ES-I3 (cell line): ENCODE data around the gene MACO1.
A peak's percentile ranks its signal among the peaks of the same experiment; 100 is the strongest.
"Not testable (repeated sequence)": the region's sequence is repeated elsewhere in the genome, so short reads cannot be mapped to it uniquely, and the experiment has no call there.

Experiments used
- H3K36me3 ChIP-seq: 2 replicates; pipeline ENCODE4 v1.6.1; 2013; ENCODE audit warnings: mild to moderate bottlenecking, low read length, control low read depth, moderate library complexity; ENCODE audit not compliant: insufficient read depth
- H3K4me1 ChIP-seq: 2 replicates; pipeline ENCODE4 v1.6.1; 2013; ENCODE audit warnings: mild to moderate bottlenecking, control low read depth, low read length; ENCODE audit not compliant: insufficient read depth
- H3K9ac ChIP-seq: 2 replicates; pipeline ENCODE4 v1.6.1; 2013; ENCODE audit warnings: low read depth, mild to moderate bottlenecking, low read length, moderate library complexity
- H3K9me3 ChIP-seq: 2 replicates; pipeline ENCODE4 v1.6.1; 2013; ENCODE audit warnings: mild to moderate bottlenecking, low read length, moderate library complexity; ENCODE audit not compliant: control insufficient read depth, insufficient read depth

The MACO1 gene

DNA sequence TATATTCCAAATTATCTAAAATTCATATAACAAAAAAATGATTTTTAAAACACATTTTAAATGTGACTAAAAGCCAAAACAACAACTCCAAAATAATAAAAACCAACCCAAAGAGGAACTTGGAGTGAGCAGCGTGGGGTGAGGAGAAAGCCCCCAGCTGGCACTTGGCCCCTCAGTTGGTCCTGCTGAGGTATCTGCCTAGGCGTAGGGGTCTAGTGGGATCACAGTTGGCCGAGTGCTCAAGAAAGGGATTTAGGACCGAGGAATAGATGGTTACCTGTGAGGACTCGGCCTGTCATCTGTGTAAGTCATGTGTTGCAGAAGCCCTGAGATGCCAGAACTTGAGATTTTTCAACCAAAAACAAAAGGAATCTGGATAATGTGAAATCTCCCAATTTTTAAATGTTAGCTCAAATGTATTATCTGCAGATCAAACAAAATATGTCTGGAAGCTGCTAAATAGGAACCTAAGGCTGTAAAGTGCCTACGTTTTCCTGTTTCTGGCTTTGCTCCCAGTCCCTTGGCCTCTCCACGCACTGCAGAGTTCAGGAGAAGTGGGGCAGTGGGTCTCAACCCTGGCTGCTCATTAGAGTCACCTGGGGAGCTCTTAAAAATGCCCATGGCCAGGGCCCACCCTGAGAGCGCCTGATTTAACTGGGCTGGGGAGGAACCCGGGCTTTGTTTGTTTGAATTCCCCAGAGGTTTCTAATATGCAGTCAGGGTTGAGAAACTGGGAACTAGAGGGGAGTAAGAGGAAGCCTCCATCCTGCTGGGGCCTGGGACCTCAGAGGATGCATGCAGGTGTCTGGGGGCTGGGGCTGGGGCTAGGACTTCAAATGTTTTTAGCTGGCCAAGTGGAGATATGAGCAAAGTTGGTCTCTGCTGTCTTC lies 74.3 kb downstream of the MACO1 start:
- Histone ChIP-seq H3K4me1 (peaks cover 24% of the 10 kb centered on the region), H3K36me3 (no peaks in the 10 kb centered on the region), H3K9me3 (no peaks in the 10 kb centered on the region), H3K9ac (no peak overlapping the region)

DNA sequence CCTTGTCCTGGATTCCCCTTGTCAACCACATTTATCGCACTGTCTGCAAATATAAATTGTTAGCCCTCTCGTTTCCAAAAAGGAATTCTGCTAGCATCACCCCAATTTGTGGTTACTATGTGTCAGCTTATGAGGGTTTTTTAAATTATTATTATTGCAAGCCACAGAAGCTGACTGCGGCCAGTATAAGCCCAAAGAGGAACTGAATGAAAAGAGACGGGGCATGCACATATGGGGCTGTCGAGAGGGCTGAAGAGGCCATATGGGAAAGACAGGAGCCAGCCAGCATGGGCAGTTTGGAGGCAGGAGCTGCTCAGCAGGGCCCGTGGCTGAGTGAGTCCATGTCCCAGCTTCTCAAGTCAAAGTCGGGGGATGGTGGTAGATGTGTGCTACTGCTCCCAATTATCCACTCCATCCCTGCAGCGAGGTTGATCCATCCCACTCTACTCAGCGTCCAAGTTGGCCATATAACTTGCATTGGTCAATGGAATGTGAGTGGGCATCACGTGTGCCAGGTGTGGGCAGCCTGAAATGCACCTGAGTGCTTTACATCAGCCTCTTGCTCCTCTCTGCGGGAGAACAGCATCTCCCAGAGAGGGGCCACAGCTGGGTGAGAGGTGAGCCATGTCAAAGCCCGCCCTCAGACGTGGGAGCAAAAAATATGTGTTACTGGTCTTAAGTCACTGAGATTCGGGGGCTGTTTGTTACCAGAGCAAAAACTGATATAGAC lies 75.1 kb downstream of the MACO1 start:
- peaks cover 24% of the 10 kb centered on the region for H3K4me1 ChIP-seq
- H3K9me3 ChIP-seq = no peaks in the 10 kb centered on the region
- H3K36me3 ChIP-seq = no peaks in the 10 kb centered on the region
- H3K9ac ChIP-seq = peak overlapping the region; percentile 58; the same call in 1 of the 2 replicates

DNA sequence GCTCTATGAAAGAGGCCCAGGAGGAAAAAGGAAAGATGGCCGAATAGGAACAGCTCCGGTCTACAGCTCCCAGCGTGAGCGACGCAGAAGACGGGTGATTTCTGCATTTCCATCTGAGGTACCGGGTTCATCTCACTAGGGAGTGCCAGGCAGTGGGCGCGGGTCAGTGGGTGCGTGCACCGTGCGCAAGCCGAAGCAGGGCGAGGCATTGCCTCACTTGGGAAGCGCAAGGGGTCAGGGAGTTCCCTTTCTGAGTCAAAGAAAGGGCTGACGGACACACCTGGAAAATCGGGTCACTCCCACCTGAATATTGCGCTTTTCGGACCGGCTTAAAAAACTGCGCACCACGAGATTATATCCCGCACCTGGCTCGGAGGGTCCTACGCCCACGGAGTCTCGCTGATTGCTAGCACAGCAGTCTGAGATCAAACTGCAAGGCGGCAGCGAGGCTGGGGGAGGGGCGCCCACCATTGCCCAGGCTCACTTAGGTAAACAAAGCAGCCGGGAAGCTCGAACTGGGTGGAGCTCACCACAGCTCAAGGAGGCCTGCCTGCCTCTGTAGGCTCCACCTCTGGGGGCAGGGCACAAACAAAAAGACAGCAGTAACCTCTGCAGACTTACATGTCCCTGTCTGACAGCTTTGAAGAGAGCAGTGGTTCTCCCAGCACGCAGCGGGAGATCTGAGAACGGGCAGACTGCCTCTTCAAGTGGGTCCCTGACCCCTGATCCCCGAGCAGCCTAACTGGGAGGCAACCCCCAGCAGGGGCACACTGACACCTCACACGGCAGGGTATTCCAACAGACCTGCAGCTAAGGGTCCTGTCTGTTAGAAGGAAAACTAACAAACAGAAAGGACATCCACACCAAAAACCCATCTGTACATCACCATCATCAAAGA lies 76.1 kb downstream of the MACO1 start:
- not testable (repeated sequence) for H3K36me3 ChIP-seq, H3K9me3 ChIP-seq
- peaks cover 24% of the 10 kb centered on the region for H3K4me1 ChIP-seq
- peak overlapping the region; percentile 58 for H3K9ac ChIP-seq

DNA sequence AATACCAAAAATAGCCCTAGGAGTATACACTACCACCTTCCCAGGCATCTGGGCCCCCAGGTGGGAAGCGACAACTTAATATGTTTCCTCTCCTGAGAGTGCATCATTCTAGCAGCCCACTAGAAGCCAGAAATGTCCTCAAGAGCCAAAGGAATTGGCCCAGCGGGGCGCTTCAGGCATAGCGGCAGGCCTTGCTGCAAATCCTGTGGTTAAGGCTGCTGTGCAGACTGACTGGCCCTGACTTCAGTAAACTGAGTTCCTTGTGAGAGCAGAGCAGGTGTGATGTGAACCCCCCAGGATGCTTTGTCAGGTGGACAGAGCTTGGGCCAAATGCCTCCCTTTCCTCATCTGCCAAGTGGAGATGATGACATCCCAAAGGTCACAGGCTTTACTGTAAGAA lies 83.0 kb downstream of the MACO1 start:
- Histone ChIP-seq H3K9ac (no peak overlapping the region), H3K4me1 (no peaks in the 10 kb centered on the region; the same call in 1 of the 2 replicates), H3K9me3 (no peaks in the 10 kb centered on the region), H3K36me3 (no peaks in the 10 kb centered on the region)

DNA sequence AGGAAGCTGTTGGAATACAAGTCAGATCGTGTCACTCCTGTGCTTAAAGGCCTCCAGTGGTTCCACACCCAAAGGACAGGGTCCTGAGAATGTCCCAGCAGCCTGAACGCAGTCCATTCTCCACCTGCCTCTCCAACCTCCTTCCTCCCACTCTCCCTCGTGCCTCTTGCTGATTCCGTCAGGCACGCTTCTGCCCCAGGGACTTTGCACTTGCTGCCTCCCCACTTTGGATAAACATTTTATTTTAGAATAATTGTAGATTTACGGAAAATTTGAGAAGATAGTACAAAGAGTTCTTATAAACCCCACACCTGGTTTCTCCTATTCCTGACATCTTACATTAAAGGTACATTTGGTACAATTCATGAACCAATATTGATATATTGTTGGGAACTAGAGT lies 84.3 kb downstream of the MACO1 start:
- H3K36me3 ChIP-seq = no peaks in the 10 kb centered on the region
- H3K4me1 ChIP-seq = peaks cover 5% of the 10 kb centered on the region; the same call in 1 of the 2 replicates
- no peaks in the 10 kb centered on the region for H3K9me3 ChIP-seq
- no peak overlapping the region for H3K9ac ChIP-seq

DNA sequence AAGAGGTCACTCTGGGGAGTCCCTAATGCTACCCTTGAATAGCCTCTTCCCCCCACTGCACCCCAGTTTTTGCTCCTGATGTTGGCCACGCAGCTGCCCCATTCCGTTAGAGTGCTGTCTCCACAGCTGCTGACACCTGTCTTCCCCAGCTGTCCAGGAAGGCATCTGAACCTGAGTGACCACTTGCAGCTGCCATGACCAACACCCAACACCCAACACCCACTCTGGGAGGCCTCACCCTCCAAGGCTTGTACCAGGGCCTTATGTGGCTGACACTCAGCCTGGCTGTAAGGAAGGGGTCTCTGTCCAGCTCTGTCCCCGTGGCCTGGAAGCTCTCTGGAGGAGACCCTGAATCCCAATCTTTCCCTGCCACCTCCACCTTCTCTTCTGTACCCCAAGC lies 86.0 kb downstream of the MACO1 start:
- no peaks in the 10 kb centered on the region for H3K9me3 ChIP-seq
- H3K36me3 ChIP-seq = no peaks in the 10 kb centered on the region
- H3K4me1 ChIP-seq = peaks cover 5% of the 10 kb centered on the region; the same call in 1 of the 2 replicates
- no peak overlapping the region for H3K9ac ChIP-seq

DNA sequence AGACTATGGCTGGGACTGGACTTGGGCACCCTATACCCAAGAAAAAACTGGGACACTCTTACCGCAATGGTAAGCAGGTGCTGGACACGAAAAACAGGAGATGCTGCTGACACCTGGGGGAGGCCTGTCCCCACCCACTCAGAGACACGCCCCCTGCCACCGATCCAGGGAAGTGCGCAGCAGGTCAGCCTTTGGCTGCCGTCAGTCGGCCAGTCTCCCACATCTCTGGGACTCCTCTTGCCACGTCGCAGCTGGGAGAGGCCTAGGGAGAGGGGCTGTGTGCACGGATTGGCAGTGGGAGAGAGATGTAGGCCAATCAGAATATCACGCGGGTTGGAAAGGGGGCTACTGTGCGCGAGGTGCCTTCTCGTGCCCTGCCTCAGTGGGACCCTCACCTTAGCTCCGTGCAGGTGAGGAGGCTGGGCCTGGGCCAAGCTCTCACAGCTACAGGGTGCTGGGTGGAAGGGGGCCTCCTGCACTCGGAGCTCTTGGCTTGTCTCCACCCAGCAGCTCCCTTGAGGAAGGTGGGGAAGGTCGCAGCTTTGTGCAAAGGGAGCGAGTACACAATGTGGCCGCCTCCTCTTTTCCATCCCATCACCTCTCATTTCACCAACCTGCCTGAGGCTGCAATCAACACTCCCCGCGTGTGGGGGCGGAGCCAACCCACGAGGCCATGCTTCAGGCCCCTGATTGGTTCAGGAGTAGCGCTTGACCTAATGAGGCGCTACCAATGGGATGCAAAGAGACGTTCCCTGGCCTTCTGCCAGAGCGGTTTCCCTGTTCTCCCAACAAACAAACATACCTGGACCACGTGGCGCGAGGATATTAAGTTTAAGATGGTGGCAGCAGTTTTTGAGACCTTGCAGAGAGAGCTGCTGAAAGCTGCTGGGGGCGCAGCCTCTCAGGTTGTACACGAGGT lies 87.0 kb downstream of the MACO1 start:
- Histone ChIP-seq H3K4me1 (peaks cover 5% of the 10 kb centered on the region; the same call in 1 of the 2 replicates), H3K9ac (no peak overlapping the region; the same call in 1 of the 2 replicates), H3K9me3 (no peaks in the 10 kb centered on the region), H3K36me3 (no peaks in the 10 kb centered on the region)

DNA sequence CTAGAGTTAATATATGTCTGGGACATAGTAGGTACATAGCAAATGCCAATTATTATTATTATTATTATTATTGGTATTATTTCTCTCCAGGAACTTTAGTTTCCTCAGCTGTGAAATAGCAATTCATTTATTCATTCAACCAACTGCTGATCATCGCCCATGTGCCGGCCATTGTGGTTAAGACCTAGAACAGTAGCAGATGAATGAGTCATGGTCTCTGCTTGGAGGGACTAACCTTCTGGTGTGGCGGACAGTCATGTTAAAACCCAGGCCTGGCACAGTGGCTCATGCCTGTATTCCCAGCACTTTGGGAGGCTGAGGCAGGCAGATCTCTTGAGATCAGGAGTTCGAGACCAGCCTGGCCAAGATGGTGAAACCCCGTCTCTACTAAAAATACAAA lies 88.9 kb downstream of the MACO1 start:
- Histone ChIP-seq H3K36me3 (no peaks in the 10 kb centered on the region), H3K4me1 (peaks cover 5% of the 10 kb centered on the region; the same call in 1 of the 2 replicates), H3K9ac (no peak overlapping the region), H3K9me3 (no peaks in the 10 kb centered on the region)

DNA sequence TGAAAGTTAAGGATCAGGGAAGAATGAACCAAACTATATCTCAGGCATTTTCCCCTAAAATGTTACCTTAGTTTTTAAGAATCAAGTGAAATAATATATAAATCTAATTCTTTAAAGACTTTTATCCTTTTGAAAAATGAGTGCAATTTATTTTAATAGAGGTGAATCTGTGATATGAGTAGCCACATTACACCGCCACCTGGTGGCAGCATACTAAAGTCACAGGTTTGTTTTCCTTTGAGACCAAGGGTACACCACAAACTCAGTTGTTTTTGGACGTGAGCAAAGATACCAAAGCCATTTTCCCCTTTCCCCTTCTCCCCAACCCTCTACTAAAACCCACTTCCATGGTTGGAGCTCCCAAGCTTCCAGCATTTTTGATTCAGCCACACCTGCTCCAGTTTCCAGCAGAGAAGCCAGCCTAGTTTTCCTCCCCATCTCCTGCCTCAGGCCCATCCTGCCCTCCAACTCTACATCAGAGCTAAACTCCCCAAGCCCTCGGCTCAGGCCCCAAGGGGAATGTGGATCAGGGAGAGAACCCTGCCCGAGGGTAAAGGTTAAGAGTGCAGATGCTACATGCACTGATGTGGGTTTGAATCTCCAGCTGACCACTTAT lies 89.9 kb downstream of the MACO1 start:
- no peaks in the 10 kb centered on the region; the same call in 1 of the 2 replicates for H3K9me3 ChIP-seq
- H3K9ac ChIP-seq = no peak overlapping the region
- no peaks in the 10 kb centered on the region for H3K36me3 ChIP-seq
- peaks cover 5% of the 10 kb centered on the region; the same call in 1 of the 2 replicates for H3K4me1 ChIP-seq

DNA sequence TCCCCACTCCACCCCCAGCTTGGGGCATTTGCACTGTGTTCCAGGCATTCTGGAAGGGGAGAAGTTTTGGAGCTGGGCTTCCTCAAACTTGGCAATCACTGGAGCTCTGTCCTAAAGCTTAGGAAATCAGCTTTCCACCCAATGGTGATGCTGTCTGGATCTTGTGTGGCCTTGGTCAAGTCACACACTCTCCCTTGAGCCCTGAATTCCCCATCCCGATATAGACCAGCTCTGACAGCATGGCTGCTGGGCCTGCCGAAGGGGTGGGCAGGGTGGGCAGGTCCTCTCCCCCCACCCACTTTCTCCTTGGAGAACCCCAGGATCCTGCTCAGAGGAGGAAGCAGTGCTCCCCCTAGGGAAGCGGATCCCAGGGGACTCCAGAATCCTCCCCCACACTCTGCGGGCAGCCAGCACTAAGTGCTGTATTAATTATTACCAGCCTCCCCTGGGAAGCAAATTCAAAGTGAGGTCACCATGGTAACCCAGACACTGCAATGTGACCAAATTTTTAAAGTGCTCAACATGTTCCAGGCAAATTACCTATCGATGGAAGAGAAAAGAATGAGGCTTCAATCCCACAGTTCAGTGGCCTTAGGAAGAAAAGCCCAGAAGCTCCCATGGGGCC lies 91.4 kb downstream of the MACO1 start:
- H3K4me1 ChIP-seq = peaks cover 5% of the 10 kb centered on the region; the same call in 1 of the 2 replicates
- no peaks in the 10 kb centered on the region for H3K36me3 ChIP-seq
- H3K9ac ChIP-seq = no peak overlapping the region
- H3K9me3 ChIP-seq = no peaks in the 10 kb centered on the region; the same call in 1 of the 2 replicates

DNA sequence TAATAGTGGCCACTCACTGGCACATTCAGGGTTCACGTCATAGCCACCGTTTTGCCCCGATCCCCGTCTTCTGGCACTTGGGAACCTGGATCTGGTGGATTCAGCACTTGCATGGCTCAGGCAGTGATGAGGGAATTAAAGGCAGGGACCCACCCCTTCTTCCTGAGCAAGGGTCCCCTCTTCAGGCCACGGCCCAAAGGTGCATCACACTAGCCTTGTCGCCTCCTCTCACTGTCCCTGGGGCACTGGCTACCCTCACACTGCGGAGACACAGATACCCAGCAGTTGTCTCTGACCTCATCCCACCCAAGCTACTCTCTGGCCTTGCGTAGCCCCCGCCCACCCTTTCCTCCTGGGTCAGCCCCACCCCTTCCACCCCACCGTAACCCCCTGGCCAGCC lies 92.8 kb downstream of the MACO1 start:
- Histone ChIP-seq H3K9me3 (no peaks in the 10 kb centered on the region; the same call in 1 of the 2 replicates), H3K36me3 (no peaks in the 10 kb centered on the region), H3K9ac (no peak overlapping the region), H3K4me1 (peaks cover 5% of the 10 kb centered on the region; the same call in 1 of the 2 replicates)

DNA sequence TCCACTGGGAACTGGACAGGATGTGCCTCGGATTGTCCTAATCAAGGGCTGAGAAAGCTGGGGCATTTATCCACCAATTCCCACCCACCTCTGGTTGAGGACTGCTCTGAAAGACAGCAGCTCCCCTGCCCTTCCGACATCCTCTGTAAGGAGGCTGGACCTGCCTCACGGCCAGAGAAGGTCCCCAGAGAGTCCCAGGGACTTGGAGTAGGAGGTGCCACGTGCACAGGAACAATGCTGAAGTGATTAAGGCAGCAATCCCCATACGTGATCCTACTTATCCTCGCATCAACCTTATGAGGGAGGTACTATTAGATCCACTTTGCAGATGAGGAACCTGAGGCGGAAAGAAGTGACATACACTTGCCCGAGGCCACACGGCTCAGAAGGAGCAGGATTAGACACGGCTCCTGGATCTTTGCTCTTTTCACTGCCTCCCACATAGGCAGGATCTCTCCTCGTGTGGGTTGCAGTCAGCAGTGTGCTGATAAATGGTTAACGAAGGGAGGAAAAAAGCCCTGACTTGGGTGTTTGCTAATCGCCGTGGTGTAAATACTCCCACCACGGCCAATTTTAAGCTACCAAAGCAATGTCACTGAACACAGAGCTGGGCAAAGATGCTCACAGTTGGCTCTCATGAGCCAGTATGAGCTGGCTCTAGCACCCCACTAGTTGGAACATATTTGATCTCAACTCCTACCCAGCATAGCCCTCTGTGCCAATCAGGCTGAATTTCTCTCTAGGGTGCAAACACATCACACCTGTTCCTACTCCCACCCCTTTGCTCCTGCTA lies 94.1 kb downstream of the MACO1 start:
- no peaks in the 10 kb centered on the region; the same call in 1 of the 2 replicates for H3K9me3 ChIP-seq
- H3K9ac ChIP-seq = no peak overlapping the region
- no peaks in the 10 kb centered on the region for H3K36me3 ChIP-seq
- no peaks in the 10 kb centered on the region; the same call in 1 of the 2 replicates for H3K4me1 ChIP-seq
